Ovary (tissue), 3 donors: ENCODE data around the gene ADARB2.

Experiments used
- EP300 ChIP-seq: sonication (generic); formaldehyde crosslinking; IDR thresholded peaks from one replicate; pipeline ENCODE4 v1.6.1; 2017; ENCODE audit warnings: antibody characterized with exemption
- TF ChIP-seq, protein P1 (sequence below), 3 donors: fragments of 450-650 bp in 2 of 3; fragments of 200-600 bp in 1 of 3; IDR thresholded peaks; one replicate each; pipeline versions ENCODE4 v1.5.1 to v1.8.0; 2016 to 2022; ENCODE audit warnings: antibody characterized with exemption in 3 of 3, mild to moderate bottlenecking in 1 of 3
- donor health status: DM: no; HTN: no; CAD: no.

GRCh38 chr10:1408651-1409367 lies 328.5 kb downstream of the ADARB2 start:
- TF ChIP-seq, protein P1, sequence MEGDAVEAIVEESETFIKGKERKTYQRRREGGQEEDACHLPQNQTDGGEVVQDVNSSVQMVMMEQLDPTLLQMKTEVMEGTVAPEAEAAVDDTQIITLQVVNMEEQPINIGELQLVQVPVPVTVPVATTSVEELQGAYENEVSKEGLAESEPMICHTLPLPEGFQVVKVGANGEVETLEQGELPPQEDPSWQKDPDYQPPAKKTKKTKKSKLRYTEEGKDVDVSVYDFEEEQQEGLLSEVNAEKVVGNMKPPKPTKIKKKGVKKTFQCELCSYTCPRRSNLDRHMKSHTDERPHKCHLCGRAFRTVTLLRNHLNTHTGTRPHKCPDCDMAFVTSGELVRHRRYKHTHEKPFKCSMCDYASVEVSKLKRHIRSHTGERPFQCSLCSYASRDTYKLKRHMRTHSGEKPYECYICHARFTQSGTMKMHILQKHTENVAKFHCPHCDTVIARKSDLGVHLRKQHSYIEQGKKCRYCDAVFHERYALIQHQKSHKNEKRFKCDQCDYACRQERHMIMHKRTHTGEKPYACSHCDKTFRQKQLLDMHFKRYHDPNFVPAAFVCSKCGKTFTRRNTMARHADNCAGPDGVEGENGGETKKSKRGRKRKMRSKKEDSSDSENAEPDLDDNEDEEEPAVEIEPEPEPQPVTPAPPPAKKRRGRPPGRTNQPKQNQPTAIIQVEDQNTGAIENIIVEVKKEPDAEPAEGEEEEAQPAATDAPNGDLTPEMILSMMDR (IDR thresholded peaks at IDR 0.05), result no peak
- TF ChIP-seq EP300, result no peak
